ENCODE measurements around the gene DDN.

GRCh38 chr12:48996794-48997718 lies 2.1 kb downstream of the DDN start:
- TF ChIP-seq, protein P1, sequence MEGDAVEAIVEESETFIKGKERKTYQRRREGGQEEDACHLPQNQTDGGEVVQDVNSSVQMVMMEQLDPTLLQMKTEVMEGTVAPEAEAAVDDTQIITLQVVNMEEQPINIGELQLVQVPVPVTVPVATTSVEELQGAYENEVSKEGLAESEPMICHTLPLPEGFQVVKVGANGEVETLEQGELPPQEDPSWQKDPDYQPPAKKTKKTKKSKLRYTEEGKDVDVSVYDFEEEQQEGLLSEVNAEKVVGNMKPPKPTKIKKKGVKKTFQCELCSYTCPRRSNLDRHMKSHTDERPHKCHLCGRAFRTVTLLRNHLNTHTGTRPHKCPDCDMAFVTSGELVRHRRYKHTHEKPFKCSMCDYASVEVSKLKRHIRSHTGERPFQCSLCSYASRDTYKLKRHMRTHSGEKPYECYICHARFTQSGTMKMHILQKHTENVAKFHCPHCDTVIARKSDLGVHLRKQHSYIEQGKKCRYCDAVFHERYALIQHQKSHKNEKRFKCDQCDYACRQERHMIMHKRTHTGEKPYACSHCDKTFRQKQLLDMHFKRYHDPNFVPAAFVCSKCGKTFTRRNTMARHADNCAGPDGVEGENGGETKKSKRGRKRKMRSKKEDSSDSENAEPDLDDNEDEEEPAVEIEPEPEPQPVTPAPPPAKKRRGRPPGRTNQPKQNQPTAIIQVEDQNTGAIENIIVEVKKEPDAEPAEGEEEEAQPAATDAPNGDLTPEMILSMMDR (IDR thresholded peaks at IDR 0.05): peak; percentile 49 to 62 (median 54)
- TF ChIP-seq POLR2A (IDR thresholded peaks at IDR 0.05): no peak

Data from body of pancreas (tissue), 4 donors.